OCI-LY7 (cell line): ENCODE data around the gene EID3. TPM values are rescaled to one million over a fixed set of nuclear protein-coding genes. Genes with fewer than 3 reads are reported as not detected.

Experiments used
- BruUV-seq: library from RNA; stranded (reverse); fragments of 400-500 nt; replicated peaks from 2 replicates; lab custom pipeline; 2021; lab: Mats Ljungman, UMichigan
- CTCF ChIA-PET: fragments of 300-600 bp; sonication (Branson Sonifier 250); formaldehyde crosslinking; loops from one replicate; lab custom pipeline; 2022; ENCODE audit warnings: antibody characterized with exemption; ENCODE audit not compliant: unreplicated experiment; lab: Charles Lee
- POLR2A ChIA-PET: fragments of 300-600 bp; sonication (Branson Sonifier 250); formaldehyde crosslinking; loops from one replicate; lab custom pipeline; 2022; ENCODE audit warnings: antibody characterized with exemption; lab: Charles Lee
- DNase-seq: peaks from one replicate; pipeline ENCODE4 v3.0.0-alpha.2; 2015; ENCODE audit warnings: low spot score
- H2AFZ ChIP-seq: fragments of 200-600 bp; sonication (generic), shearing (Covaris generic); 2 replicates; pipeline ENCODE4 v1.6.1; 2014; ENCODE audit warnings: mild to moderate bottlenecking, antibody characterized with exemption, low read length, moderate library complexity
- H3K27ac ChIP-seq: fragments of 200-600 bp; sonication (generic); 2 replicates; pipeline ENCODE4 v1.5.1; 2014; ENCODE audit warnings: mixed run types, low read depth, mild to moderate bottlenecking, moderate library complexity, low read length, inconsistent platforms; ENCODE audit not compliant: poor library complexity, severe bottlenecking
- H3K36me3 ChIP-seq: fragments of 200-600 bp; sonication (generic); 2 replicates; pipeline ENCODE4 v1.6.1; 2014; ENCODE audit warnings: mild to moderate bottlenecking, antibody characterized with exemption, low read length, moderate library complexity, mixed read lengths; ENCODE audit not compliant: insufficient read depth
- H3K4me1 ChIP-seq: fragments of 200-600 bp; sonication (generic); 2 replicates; pipeline ENCODE4 v1.5.1; 2014; ENCODE audit warnings: mild to moderate bottlenecking, low read length; ENCODE audit not compliant: insufficient read depth, poor library complexity, severe bottlenecking
- H3K4me2 ChIP-seq: fragments of 200-600 bp; sonication (generic); 2 replicates; pipeline ENCODE4 v1.6.1; 2014; ENCODE audit warnings: mild to moderate bottlenecking, low read length
- H3K4me3 ChIP-seq: fragments of 200-600 bp; sonication (generic); 2 replicates; pipeline ENCODE4 v1.5.1; 2014; ENCODE audit warnings: mild to moderate bottlenecking, low read depth, low read length; ENCODE audit not compliant: poor library complexity, severe bottlenecking
- H3K79me2 ChIP-seq: fragments of 200-600 bp; sonication (generic); 2 replicates; pipeline ENCODE4 v1.6.1; 2016; ENCODE audit warnings: low read depth, mild to moderate bottlenecking, low read length, moderate library complexity, mixed read lengths; ENCODE audit not compliant: insufficient read depth
- H3K9me2 ChIP-seq: fragments of 200-600 bp; sonication (generic); 2 replicates; pipeline ENCODE4 v1.6.1; 2016; ENCODE audit warnings: mild to moderate bottlenecking, low read length, mixed read lengths; ENCODE audit not compliant: insufficient read depth
- H3K9me3 ChIP-seq: fragments of 200-600 bp; sonication (generic); 2 replicates; pipeline ENCODE4 v1.6.1; 2014; ENCODE audit warnings: mild to moderate bottlenecking, mixed run types, low read length, mixed read lengths
- H4K20me1 ChIP-seq: fragments of 200-600 bp; sonication (generic); 2 replicates; pipeline ENCODE4 v1.6.1; 2014; ENCODE audit warnings: mild to moderate bottlenecking, antibody characterized with exemption, low read length, moderate library complexity, mixed read lengths; ENCODE audit not compliant: insufficient read depth
- CTCF ChIP-seq: fragments of 200-600 bp; sonication (generic); conservative IDR thresholded peaks from 2 replicates; pipeline ENCODE4 v1.5.1; 2014; ENCODE audit warnings: mild to moderate bottlenecking, antibody characterized with exemption, low read length, moderate library complexity, mixed read lengths
- EZH2phosphoT487 ChIP-seq: fragments of 200-600 bp; sonication (generic); IDR thresholded peaks from 2 replicates; pipeline ENCODE4 v1.6.1; 2018; ENCODE audit warnings: low read depth, borderline replicate concordance, mild to moderate bottlenecking, mixed run types, antibody characterized with exemption, low read length, moderate library complexity, mixed read lengths
- intact Hi-C: fragments of 100-400 bp; cut with micrococcal nuclease; formaldehyde crosslinking; loops from one replicate; pipeline ENCODE4 v1.10.0; 2022; ENCODE audit not compliant: unreplicated experiment
- total RNA-seq, 2 experiments: library from RNA; depleted of rRNA in 1 of 2; stranded (reverse); fragments of >200 nt in 1 of 2; shearing (Covaris generic) in 1 of 2; gene quantifications; 2 replicates each; pipeline ENCODE4 v1.2.3, GENCODE V29; 2014 to 2022

Gene EID3
- total RNA-seq, 2 experiments from 2014 or later, result 5.1 to 8.2 TPM

GRCh38 chr12:104258476-104259067 lies 45.0 kb upstream of the EID3 start:
- H3K36me3 ChIP-seq, result no peaks in the 10 kb centered on the region
- intact Hi-C loops, result no loop called here
- H3K9me2 ChIP-seq, result no peaks in the 10 kb centered on the region
- H2AFZ ChIP-seq, result no peak overlapping the region
- no peaks in the 10 kb centered on the region for H4K20me1 ChIP-seq
- H3K27ac ChIP-seq, result no peak overlapping the region
- no peak for DNase-seq
- ChIA-PET POLR2A (interaction anchor here (0.7 kb wide), 1 partner anchor 142 kb away, joined by 5 read pairs; no protein-coding TSS in a partner anchor), CTCF (no interaction called here)
- H3K4me2 ChIP-seq, result no peak overlapping the region
- H3K4me1 ChIP-seq, result peaks cover under 1% of the 10 kb centered on the region
- TF ChIP-seq EZH2phosphoT487 (no peak), CTCF (no peak)
- no peak overlapping the region for H3K4me3 ChIP-seq
- no peaks in the 10 kb centered on the region for H3K79me2 ChIP-seq
- H3K9me3 ChIP-seq, result no peaks in the 10 kb centered on the region
- no TSS peak for BruUV-seq

DNA sequence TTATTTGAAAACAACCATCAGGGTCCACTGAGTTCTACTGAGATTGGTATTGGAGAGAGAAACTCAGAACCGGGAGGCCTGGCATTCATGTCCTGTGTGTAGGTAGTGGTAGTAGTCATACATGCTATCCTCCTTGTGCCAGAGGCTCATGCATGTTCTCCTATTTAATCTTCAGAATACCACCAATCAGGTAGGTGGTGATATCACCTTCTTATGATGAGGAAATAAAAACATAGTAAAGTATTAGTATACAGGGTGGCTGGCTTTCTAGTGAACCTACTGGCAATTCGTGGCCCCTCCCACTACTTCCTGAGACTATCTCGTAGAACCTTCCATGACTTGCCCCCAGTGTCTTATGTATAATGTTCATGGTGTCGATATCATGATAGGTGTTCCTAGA lies 40.5 kb upstream of the EID3 start:
- H3K4me1 ChIP-seq, result no peaks in the 10 kb centered on the region
- H3K4me2 ChIP-seq, result no peak overlapping the region
- no peaks in the 10 kb centered on the region for H3K9me3 ChIP-seq
- ChIA-PET CTCF (no interaction called here), POLR2A (interaction anchor here (0.7 to 0.8 kb wide), 2 partner anchors 48 to 77 kb away, joined by 3 read pairs; no protein-coding TSS in a partner anchor)
- TF ChIP-seq EZH2phosphoT487 (no peak), CTCF (no peak)
- no peak overlapping the region for H3K4me3 ChIP-seq
- DNase-seq, result no peak
- BruUV-seq, result no TSS peak
- H3K36me3 ChIP-seq, result no peaks in the 10 kb centered on the region
- H2AFZ ChIP-seq, result no peak overlapping the region
- no peak overlapping the region for H3K27ac ChIP-seq
- H3K79me2 ChIP-seq, result no peaks in the 10 kb centered on the region
- H4K20me1 ChIP-seq, result no peaks in the 10 kb centered on the region
- no peaks in the 10 kb centered on the region for H3K9me2 ChIP-seq
- intact Hi-C loops, result no loop called here
